ENCODE results near the gene FAM81A. TPM values are rescaled to one million over a fixed set of nuclear protein-coding genes. Genes with fewer than 3 reads are reported as not detected.
"Not testable (repeated sequence)": the region's sequence is repeated elsewhere in the genome, so short reads cannot be mapped to it uniquely, and the experiment has no call there.

FAM81A gene
- total RNA-seq, 1 donor from 2014 or later, result 0.75 TPM

DNA sequence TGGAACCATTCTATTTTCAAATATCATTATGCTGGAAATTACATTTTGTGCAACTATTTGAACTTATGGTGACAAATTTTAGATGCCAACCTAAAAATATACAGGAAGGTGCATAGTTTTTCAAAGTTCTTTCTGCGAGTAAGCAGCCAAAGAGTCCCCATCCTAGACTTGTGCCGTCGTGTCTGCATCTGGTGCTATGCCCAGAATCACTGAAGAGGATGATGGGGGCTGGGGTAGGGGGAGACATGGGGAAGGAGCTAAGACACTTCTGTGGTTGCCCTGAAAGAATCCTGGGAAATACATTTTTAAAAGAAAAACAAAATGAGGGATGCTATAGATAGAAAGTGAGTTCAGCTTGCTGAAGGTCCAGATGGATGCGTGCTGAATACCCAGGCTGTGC, 21.2 kb upstream of the FAM81A start:
- Histone ChIP-seq H3K36me3 (ENCODE audit: control insufficient read depth, insufficient read depth, low read length) (no peaks in the 10 kb centered on the region), H3K27me3 (ENCODE audit: control insufficient read depth, insufficient read depth, low read length) (no peaks in the 10 kb centered on the region), H3K4me3 (ENCODE audit: low read depth, low read length) (no peak overlapping the region)
- no peak for DNase-seq (ENCODE audit: low read depth)
- TF ChIP-seq, protein P1, sequence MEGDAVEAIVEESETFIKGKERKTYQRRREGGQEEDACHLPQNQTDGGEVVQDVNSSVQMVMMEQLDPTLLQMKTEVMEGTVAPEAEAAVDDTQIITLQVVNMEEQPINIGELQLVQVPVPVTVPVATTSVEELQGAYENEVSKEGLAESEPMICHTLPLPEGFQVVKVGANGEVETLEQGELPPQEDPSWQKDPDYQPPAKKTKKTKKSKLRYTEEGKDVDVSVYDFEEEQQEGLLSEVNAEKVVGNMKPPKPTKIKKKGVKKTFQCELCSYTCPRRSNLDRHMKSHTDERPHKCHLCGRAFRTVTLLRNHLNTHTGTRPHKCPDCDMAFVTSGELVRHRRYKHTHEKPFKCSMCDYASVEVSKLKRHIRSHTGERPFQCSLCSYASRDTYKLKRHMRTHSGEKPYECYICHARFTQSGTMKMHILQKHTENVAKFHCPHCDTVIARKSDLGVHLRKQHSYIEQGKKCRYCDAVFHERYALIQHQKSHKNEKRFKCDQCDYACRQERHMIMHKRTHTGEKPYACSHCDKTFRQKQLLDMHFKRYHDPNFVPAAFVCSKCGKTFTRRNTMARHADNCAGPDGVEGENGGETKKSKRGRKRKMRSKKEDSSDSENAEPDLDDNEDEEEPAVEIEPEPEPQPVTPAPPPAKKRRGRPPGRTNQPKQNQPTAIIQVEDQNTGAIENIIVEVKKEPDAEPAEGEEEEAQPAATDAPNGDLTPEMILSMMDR (IDR thresholded peaks at IDR 0.05; ENCODE audit: insufficient read depth, low read length, poor library complexity, severe bottlenecking), result no peak

DNA sequence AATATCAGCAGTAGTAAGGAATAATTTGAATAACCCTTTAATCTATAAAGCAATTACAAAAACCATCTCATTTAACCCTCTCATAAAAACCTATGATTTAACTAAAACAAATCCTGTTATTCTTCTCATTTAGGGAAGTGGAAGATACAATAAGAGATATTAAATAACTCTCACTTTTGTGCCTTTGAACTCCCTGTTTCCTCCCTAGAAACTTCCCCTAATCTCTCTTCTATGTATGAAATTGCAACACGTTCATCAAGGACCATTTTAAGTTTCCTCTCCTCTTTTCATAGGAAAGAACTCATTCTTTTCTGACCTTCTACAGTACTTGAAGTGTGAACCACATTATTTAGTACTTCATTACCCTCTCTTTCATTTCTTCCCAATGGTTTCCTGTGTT, 18.8 kb upstream of the FAM81A start:
- no peaks in the 10 kb centered on the region for H3K27me3 ChIP-seq (ENCODE audit: control insufficient read depth, insufficient read depth, low read length)
- H3K4me3 ChIP-seq (ENCODE audit: low read depth, low read length), result no peak overlapping the region
- no peaks in the 10 kb centered on the region for H3K36me3 ChIP-seq (ENCODE audit: control insufficient read depth, insufficient read depth, low read length)
- no peak for DNase-seq (ENCODE audit: low read depth)
- TF ChIP-seq, protein P1 (IDR thresholded peaks at IDR 0.05; ENCODE audit: insufficient read depth, low read length, poor library complexity, severe bottlenecking), result no peak

DNA sequence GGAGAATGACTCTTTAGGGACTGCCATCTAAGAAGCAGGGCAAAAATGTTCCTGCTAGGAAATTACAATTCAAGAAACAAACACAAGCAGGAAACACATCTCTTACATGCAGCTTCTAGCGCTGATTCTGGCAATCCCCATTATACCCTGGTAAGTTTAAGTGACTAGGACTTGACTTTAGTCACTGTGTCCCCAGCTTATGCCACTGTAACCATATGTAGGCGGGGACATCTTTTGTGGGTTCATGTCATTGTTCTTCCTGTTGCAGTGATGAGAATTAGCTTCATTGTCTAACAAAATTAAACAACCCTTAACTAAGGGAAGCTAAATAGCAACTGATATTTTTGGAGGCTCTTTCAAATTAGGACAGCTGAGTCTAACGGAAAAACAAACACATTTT, 17.9 kb upstream of the FAM81A start:
- no peaks in the 10 kb centered on the region for H3K27me3 ChIP-seq (ENCODE audit: control insufficient read depth, insufficient read depth, low read length)
- H3K4me3 ChIP-seq (ENCODE audit: low read depth, low read length), result no peak overlapping the region
- TF ChIP-seq, protein P1 (IDR thresholded peaks at IDR 0.05; ENCODE audit: insufficient read depth, low read length, poor library complexity, severe bottlenecking), result no peak
- no peak for DNase-seq (ENCODE audit: low read depth)
- no peaks in the 10 kb centered on the region for H3K36me3 ChIP-seq (ENCODE audit: control insufficient read depth, insufficient read depth, low read length)

DNA sequence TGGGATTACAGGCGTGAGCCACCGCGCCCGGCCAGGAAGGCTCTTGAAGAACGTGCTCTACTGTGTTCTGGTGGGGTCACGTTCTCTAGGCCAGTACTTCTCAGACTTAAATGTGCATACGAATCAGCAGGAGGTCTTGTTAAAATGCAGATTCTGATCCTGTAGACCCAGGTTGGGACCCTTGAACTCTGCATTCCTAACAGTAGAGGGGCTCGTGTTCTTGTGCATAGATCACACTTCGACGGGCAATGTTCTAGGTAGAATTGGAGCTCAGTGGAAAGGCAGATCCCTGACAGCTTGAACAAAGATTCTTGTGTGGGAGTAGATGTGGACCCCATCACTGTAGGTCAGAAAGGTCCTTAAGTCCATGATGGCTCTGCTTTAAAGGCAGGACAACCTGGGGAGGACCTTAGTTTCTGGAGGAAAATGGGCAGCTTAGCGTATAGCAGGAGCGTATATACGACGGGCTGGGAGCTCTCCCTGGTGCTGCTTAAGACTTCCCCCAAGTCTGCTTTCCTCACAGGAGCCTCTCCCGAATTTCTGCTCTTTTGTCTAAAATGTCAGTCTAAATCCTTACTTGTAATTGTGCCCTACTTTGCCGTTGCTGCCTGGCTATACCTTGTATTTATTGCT, 16.9 kb upstream of the FAM81A start:
- no peak for DNase-seq (ENCODE audit: low read depth)
- Histone ChIP-seq H3K4me3 (ENCODE audit: low read depth, low read length) (no peak overlapping the region), H3K27me3 (ENCODE audit: control insufficient read depth, insufficient read depth, low read length) (no peaks in the 10 kb centered on the region), H3K36me3 (ENCODE audit: control insufficient read depth, insufficient read depth, low read length) (no peaks in the 10 kb centered on the region)
- TF ChIP-seq, protein P1 (IDR thresholded peaks at IDR 0.05; ENCODE audit: insufficient read depth, low read length, poor library complexity, severe bottlenecking), result no peak

DNA sequence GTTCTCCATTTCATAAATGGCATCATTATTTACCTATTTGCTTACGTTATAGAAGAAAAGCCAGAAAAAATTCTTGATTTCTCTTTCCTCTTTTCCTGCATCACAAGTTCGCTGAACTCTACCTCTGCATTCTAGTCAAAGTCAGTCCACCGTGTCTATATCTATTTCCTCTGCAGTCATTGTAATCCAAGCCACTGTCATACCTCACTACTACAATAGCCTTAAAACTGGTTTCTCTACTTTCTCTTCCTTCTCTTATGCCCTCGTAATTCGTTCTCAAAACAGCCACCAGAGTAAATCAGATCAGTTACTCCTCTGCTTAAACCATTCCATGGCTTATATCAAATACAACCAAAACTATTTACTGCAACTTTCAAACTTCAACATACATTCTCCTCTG, 13.4 kb upstream of the FAM81A start:
- Histone ChIP-seq H3K27me3 (ENCODE audit: control insufficient read depth, insufficient read depth, low read length) (no peaks in the 10 kb centered on the region), H3K36me3 (ENCODE audit: control insufficient read depth, insufficient read depth, low read length) (no peaks in the 10 kb centered on the region), H3K4me3 (ENCODE audit: low read depth, low read length) (no peak overlapping the region)
- DNase-seq (ENCODE audit: low read depth), result no peak
- TF ChIP-seq, protein P1 (IDR thresholded peaks at IDR 0.05; ENCODE audit: insufficient read depth, low read length, poor library complexity, severe bottlenecking), result no peak

DNA sequence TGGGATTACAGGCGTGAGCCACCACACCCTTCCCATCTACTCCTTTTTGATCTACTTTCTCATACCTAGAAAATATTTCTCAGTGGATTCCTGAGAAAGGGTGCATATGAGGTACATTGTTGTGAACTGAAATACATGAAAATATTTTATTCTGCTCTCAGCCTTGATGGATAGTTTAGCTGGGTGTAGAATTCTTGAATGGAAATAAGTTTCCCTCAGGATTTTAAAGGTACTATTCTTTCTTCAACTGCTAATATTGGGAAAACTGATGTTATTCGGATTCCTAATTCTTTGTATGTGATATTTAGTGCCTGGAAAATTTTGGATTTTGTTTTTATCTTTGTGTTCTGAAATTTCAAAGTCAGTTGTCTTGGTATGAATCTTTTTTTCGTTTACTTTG, 9.1 kb upstream of the FAM81A start:
- DNase-seq (ENCODE audit: low read depth); H3K4me3 ChIP-seq (ENCODE audit: low read depth, low read length); H3K36me3 ChIP-seq (ENCODE audit: control insufficient read depth, insufficient read depth, low read length): not testable (repeated sequence)

More for the DNA sequence above, 9.1 kb upstream of the FAM81A start:
- H3K27me3 ChIP-seq (ENCODE audit: control insufficient read depth, insufficient read depth, low read length), result not testable (repeated sequence)

All from kidney epithelial cell (primary cell).